Muscle of leg (tissue), 11 donors: Measurements from ENCODE around the gene TANGO2. TPM values are rescaled to one million over a fixed set of nuclear protein-coding genes. Genes with fewer than 3 reads are reported as not detected.
A peak's percentile ranks its signal among the peaks of the same experiment; 100 is the strongest.

Source experiments
- DNase-seq: peaks from one replicate; pipeline ENCODE4 v3.0.0; 2013
- H3K27ac ChIP-seq: one replicate; pipeline ENCODE4 v1.5.1; 2013; ENCODE audit warnings: mild to moderate bottlenecking, low read length, control low read depth
- H3K27me3 ChIP-seq: one replicate; pipeline ENCODE4 v1.6.1; 2013; ENCODE audit warnings: low read length; ENCODE audit not compliant: control insufficient read depth, insufficient read depth
- H3K36me3 ChIP-seq: one replicate; pipeline ENCODE4 v1.6.1; 2013; ENCODE audit warnings: low read length; ENCODE audit not compliant: control insufficient read depth, insufficient read depth
- H3K4me1 ChIP-seq: one replicate; pipeline ENCODE4 v1.6.1; 2013; ENCODE audit warnings: low read length; ENCODE audit not compliant: control insufficient read depth, insufficient read depth
- H3K4me3 ChIP-seq: one replicate; pipeline ENCODE4 v1.5.1; 2013; ENCODE audit warnings: low read length, control low read depth
- H3K9me3 ChIP-seq: replicated peaks from 2 replicates; pipeline ENCODE4 v1.6.1; 2013; ENCODE audit warnings: low read depth, low read length; ENCODE audit not compliant: control insufficient read depth
- WGBS: methylation state at CpG from one replicate; pipeline ENCODE4 v1.1.5; 2013; ENCODE audit warnings: missing lambda C conversion rate; ENCODE audit not compliant: insufficient coverage; 5-methylcytosine and 5-hydroxymethylcytosine counted together
- polyA plus RNA-seq, 8 donors: library from polyadenylated mRNA; unstranded; fragments of 120-200 nt; gene quantifications; one replicate each; pipeline versions ENCODE4 v1.2.1 to v1.2.3, GENCODE V29; 2013; ENCODE audit warnings: inconsistent platforms in 1 of 8, low replicate concordance in 1 of 8; ENCODE audit not compliant: insufficient read length in 8 of 8, insufficient read depth in 1 of 8
- total RNA-seq: library from RNA; stranded (reverse); fragments of 120-200 nt; gene quantifications from one replicate; pipeline ENCODE4 v1.2.4, GENCODE V29; 2013

Gene TANGO2
- total and polyA plus RNA-seq, 9 donors, result 7.7 to 11.6 (median 9.1) TPM

GRCh38 chr22:19997561-19998231, 23.2 kb upstream of the TANGO2 start:
- Histone ChIP-seq H3K4me1 (peaks cover 89% of the 10 kb centered on the region), H3K27ac (peak overlapping the region; percentile 93)
- 79% methylated on average over 15 of the region's 19 CpGs for WGBS

DNA sequence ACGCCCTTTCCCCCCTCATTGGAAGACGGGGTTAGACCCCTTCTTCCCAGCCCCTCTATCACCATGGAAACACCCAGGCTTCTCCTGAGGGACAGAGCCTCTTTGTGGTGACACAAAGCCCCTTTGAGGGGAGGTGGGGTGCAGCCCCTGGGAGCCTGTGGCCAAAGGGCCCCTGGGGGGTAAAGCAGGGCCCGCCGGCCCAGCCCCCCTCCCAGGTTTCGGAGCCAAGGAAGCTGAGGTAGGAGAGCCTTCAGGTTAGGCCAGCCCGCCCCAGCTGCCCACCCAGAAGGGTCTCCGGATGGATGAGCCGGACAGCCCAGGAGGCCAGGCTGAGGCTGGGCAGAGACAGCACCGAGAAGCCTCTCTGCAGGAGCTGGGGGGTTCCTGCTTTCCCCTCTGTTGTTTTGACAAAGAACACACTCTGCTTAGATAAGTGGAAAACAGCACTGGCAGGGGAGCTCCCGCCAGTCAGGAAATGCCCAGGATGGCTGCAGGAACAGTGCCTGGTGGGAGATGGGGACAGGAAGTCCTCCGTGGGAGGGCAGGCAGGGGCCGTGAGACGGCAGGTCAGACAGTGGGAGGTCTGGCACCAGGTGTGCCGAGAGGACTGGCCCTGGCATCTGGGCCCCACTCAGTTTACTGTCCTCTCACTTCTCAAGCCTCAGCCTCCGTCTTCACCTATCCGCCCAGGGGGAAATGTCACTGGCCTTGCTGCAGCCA, 22.5 kb upstream of the TANGO2 start:
- H3K4me3 ChIP-seq, result no peak overlapping the region
- no peaks in the 10 kb centered on the region for H3K27me3 ChIP-seq
- no peak for DNase-seq
- peak overlapping the region; percentile 66 for H3K27ac ChIP-seq
- WGBS, result 41% methylated on average over 12 of the region's 16 CpGs
- H3K36me3 ChIP-seq, result no peaks in the 10 kb centered on the region
- peaks cover 3% of the 10 kb centered on the region for H3K9me3 ChIP-seq
- H3K4me1 ChIP-seq, result peaks cover 82% of the 10 kb centered on the region

More at GRCh38 chr22:19997561-19998231, 23.2 kb upstream of the TANGO2 start:
- Histone ChIP-seq H3K9me3 (no peaks in the 10 kb centered on the region), H3K27me3 (no peaks in the 10 kb centered on the region), H3K4me3 (no peak overlapping the region), H3K36me3 (no peaks in the 10 kb centered on the region)
- no peak for DNase-seq

GRCh38 chr22:19998991-19999820, 21.7 kb upstream of the TANGO2 start:
- Histone ChIP-seq H3K36me3 (no peaks in the 10 kb centered on the region), H3K4me3 (no peak overlapping the region), H3K27ac (peak overlapping the region; percentile 66), H3K4me1 (peaks cover 81% of the 10 kb centered on the region), H3K9me3 (peaks cover 5% of the 10 kb centered on the region), H3K27me3 (no peaks in the 10 kb centered on the region)
- 46% methylated on average over 6 of the region's 8 CpGs for WGBS
- DNase-seq, result no peak

DNA sequence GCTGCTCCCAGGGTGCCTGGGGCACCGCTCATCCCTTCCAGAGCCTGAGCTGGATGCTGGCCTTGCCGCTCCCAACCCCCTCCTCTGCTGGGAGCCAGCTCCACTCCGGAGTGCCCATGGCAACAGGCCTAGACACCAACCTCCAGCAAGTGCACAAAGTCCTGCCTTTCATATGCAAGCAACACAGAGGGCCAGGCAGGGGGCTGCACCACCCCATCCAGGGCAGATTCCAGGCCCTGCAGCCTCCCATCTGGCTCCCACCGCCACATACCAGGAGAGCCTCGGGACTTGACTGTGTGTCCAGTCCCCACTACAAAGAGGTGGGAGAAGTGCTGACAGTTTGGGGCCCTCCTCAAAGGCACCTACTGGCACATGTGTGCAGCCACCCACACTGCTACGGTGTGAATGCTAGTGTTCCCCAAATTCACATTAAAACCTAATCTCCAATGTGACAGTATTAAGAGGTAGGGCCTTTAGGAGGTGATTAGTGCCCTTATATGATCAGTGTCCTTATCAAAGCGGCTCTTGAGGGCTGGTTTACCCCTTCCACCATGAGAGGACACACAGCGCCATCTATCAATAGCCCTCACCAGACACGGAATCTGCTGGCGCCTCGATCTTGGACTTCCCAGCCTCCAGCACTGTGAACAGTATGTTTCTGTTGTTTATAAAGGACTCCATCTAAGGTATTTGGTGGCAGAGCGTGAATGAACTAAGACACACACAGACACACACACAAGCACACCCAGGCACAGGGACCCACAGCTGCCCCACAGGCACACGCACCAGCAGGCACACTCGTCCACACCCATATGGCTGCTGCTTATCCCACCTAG, 20.4 kb upstream of the TANGO2 start:
- Histone ChIP-seq H3K4me1 (peaks cover 72% of the 10 kb centered on the region), H3K27me3 (no peaks in the 10 kb centered on the region), H3K4me3 (no peak overlapping the region), H3K36me3 (no peaks in the 10 kb centered on the region), H3K27ac (peak overlapping the region; percentile 31), H3K9me3 (peaks cover 8% of the 10 kb centered on the region)
- WGBS, result 64% methylated on average over 4 of the region's 14 CpGs
- no peak for DNase-seq

- no peak for DNase-seq
- H3K4me3 ChIP-seq, result no peak overlapping the region
- H3K27me3 ChIP-seq, result no peaks in the 10 kb centered on the region
- H3K4me1 ChIP-seq, result peaks cover 65% of the 10 kb centered on the region
- 80% methylated on average over 7 of the region's 11 CpGs for WGBS
- H3K9me3 ChIP-seq, result peaks cover 8% of the 10 kb centered on the region
- H3K27ac ChIP-seq, result peak overlapping the region; percentile 31
- H3K36me3 ChIP-seq, result no peaks in the 10 kb centered on the region
Measured at GRCh38 chr22:20001082-20001638, 19.8 kb upstream of the TANGO2 start.

DNA sequence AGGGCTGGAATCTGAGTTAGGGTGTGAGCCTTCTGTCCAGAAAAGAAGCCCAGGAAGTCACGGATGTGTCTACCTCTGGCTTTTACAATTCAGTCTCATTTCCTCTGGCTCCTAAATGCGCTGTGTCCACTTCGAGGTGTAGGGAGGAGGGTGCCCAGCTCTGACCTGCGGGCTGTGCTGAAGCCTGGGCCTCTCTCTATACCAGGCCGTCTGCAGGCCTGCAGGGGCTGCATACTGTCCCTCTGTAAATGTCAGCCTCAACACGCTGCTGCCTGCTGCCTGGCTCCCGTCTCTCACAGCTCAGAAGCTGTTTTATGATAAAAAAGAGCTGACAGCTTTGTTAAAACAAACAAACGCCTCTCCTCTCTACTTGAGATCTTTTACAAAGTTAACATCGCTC, 18.8 kb upstream of the TANGO2 start:
- peaks cover 8% of the 10 kb centered on the region for H3K9me3 ChIP-seq
- H3K36me3 ChIP-seq, result no peaks in the 10 kb centered on the region
- H3K27me3 ChIP-seq, result no peaks in the 10 kb centered on the region
- no peak for DNase-seq
- peak overlapping the region; percentile 63 for H3K27ac ChIP-seq
- peaks cover 55% of the 10 kb centered on the region for H3K4me1 ChIP-seq
- WGBS, result 48% methylated on average over 3 of the region's 9 CpGs
- no peak overlapping the region for H3K4me3 ChIP-seq

DNA sequence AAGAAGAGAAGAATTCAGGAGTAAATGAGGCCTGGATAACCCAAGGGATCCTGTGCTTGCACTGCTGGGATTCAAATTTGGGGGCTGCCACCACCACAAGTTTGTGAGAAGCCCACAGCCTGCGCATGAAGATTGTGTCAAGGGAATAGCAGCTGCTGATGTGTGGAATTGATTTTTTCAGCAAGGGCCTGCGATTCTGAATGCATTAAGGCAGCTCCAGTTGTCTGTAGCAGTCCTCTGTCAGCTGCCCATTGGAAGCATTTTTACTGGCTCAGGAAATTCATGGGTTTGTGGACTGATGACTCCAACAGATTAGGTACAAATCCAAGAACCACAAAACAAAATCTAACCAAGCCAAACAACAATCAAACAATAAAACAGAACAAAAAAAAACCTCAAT, 18.3 kb upstream of the TANGO2 start:
- 70% methylated on average over 2 of the region's 2 CpGs for WGBS
- H3K4me3 ChIP-seq, result no peak overlapping the region
- peaks cover 50% of the 10 kb centered on the region for H3K4me1 ChIP-seq
- H3K9me3 ChIP-seq, result peaks cover 8% of the 10 kb centered on the region
- H3K27ac ChIP-seq, result peak overlapping the region; percentile 63
- H3K27me3 ChIP-seq, result no peaks in the 10 kb centered on the region
- no peaks in the 10 kb centered on the region for H3K36me3 ChIP-seq
- peak; percentile 79 for DNase-seq

- H3K4me1 ChIP-seq, result peaks cover 44% of the 10 kb centered on the region
- peak overlapping the region; percentile 63 for H3K27ac ChIP-seq
- no peaks in the 10 kb centered on the region for H3K27me3 ChIP-seq
- H3K36me3 ChIP-seq, result no peaks in the 10 kb centered on the region
- no peak for DNase-seq
- H3K9me3 ChIP-seq, result peaks cover 8% of the 10 kb centered on the region
- H3K4me3 ChIP-seq, result no peak overlapping the region
- no CpG with 5 or more reads among the region's 1 CpG for WGBS
Measured at GRCh38 chr22:20003304-20003703, 17.6 kb upstream of the TANGO2 start.

- Histone ChIP-seq H3K36me3 (no peaks in the 10 kb centered on the region), H3K27ac (no peak overlapping the region), H3K4me3 (no peak overlapping the region), H3K9me3 (peaks cover 8% of the 10 kb centered on the region), H3K27me3 (no peaks in the 10 kb centered on the region), H3K4me1 (peaks cover 32% of the 10 kb centered on the region)
- no peak for DNase-seq
- no CpG with 5 or more reads among the region's 3 CpGs for WGBS
Measured at GRCh38 chr22:20004464-20004863, 16.4 kb upstream of the TANGO2 start.
